GM18868 (cell line): Measurements from ENCODE around the gene PPP4R3A.
"Not testable (repeated sequence)": the region's sequence is repeated elsewhere in the genome, so short reads cannot be mapped to it uniquely, and the experiment has no call there.

Experiments used
- ATAC-seq: cut with Tn5 transposase; IDR thresholded peaks from one replicate; pipeline ENCODE4 v1.9.1; 2021; ENCODE audit warnings: mild to moderate bottlenecking, moderate library complexity; ENCODE audit not compliant: unreplicated experiment

The PPP4R3A gene

GRCh38 chr14:91444335-91445020 is 65.6 kb downstream of the PPP4R3A start:
- ATAC-seq, result no peak

- ATAC-seq, result no peak
These were observed 70.8 kb downstream of the PPP4R3A start for GRCh38 chr14:91439345-91439744.

GRCh38 chr14:91438845-91439244 is 71.3 kb downstream of the PPP4R3A start:
- ATAC-seq, result no peak

GRCh38 chr14:91436266-91436665 is 73.8 kb downstream of the PPP4R3A start:
- not testable (repeated sequence) for ATAC-seq

GRCh38 chr14:91429385-91429784 is 80.7 kb downstream of the PPP4R3A start:
- no peak for ATAC-seq

- ATAC-seq, result not testable (repeated sequence)
These were observed 81.2 kb downstream of the PPP4R3A start for GRCh38 chr14:91428931-91429330.

GRCh38 chr14:91425531-91425944 is 84.6 kb downstream of the PPP4R3A start:
- not testable (repeated sequence) for ATAC-seq

- ATAC-seq, result no peak
These were observed 85.1 kb downstream of the PPP4R3A start for GRCh38 chr14:91424813-91425530.

GRCh38 chr14:91420686-91421085 is 89.4 kb downstream of the PPP4R3A start:
- no peak for ATAC-seq

- ATAC-seq, result no peak
These were observed 90.7 kb downstream of the PPP4R3A start for GRCh38 chr14:91419451-91419850.

GRCh38 chr14:91419044-91419397 is 91.1 kb downstream of the PPP4R3A start:
- no peak for ATAC-seq

GRCh38 chr14:91418387-91419043 is 91.6 kb downstream of the PPP4R3A start:
- ATAC-seq, result no peak

GRCh38 chr14:91417983-91418386 is 92.1 kb downstream of the PPP4R3A start:
- peak; percentile 20 for ATAC-seq

GRCh38 chr14:91417120-91417982 is 92.8 kb downstream of the PPP4R3A start, which contains the start of gene CCDC88C:
CCDC88C (minus strand) TSS chr14:91417820; CDS start chr14:91417690, 130 bp downstream.
- peak; percentile 47 for ATAC-seq

GRCh38 chr14:91416744-91417119 is 93.4 kb downstream of the PPP4R3A start:
- ATAC-seq, result no peak

- ATAC-seq, result peak; percentile 65
These were observed 94.0 kb downstream of the PPP4R3A start for GRCh38 chr14:91415794-91416743.

GRCh38 chr14:91414475-91414833 is 95.7 kb downstream of the PPP4R3A start:
- ATAC-seq, result no peak

- ATAC-seq, result no peak
These were observed 96.3 kb downstream of the PPP4R3A start for GRCh38 chr14:91413547-91414474.

GRCh38 chr14:91412939-91413338 is 97.2 kb downstream of the PPP4R3A start:
- no peak for ATAC-seq
